ENCODE results near the gene SMG6.

Gene SMG6

DNA sequence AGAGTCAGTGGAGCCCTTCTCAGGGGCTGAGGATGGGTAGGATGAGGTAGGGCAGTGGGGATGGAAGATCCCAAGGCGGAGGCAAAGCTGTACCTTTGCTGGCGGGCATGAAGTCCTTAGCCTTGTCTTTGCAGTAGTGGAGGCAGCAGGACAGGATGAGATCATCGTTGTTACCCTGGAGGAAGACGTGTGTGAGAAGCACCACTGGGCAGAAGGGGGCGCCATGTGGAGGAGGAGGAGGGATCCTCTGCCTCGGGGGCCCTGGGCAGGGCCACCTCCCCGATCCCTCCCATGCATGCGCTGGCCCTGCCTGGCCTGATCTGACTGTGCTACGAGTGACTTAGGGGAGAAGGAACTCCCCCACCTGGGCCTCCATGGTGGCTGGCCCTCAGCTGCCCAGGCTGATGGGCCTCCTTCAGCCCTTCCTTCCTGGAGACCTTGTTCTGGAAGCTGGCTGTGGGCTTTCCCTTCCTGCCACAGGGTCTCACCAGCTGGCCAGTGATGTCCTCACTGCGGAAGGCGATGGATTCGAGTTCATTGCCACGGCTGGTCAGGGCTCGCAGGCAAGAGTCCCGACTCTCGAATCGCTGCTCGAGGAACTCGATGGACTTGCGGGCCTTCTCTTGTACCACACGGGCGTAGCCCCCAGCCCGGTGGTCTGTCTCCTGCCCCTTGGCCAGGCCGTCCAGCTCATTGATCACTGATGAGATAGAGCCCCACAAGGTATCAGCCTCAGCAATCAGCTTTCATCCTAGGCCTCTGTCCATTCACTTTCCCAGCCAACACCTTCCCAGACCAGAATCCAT, 238.4 kb downstream of the SMG6 start:
- in situ Hi-C loops (cut with HindIII; ENCODE audit: low sequenced_read_pairs): no loop called here

DNA sequence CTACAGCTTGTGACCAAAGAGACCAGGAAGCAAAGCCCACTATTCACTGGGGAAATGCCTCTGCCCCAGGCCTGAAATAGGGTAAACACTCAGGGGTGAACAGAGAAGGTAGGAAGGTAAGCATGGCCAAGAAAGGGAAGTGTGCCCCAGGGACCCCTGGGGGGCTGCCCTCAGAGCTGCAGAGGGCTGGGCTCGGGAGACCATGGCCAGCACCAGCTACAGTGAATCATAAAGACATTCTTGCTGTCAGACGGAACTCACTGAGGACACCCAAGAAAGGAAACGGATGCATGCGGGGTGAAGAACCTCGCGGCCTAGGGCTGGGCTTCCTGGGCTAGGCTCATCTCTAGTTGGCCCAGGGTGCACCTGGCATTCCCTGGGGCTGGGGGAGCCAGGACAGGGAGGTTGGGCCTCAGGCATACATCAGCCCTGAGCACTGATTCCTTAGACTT, 239.0 kb downstream of the SMG6 start:
- in situ Hi-C loops (cut with HindIII; ENCODE audit: low sequenced_read_pairs): no loop called here

- in situ Hi-C loops (cut with HindIII; ENCODE audit: low sequenced_read_pairs): no loop called here
Observed at GRCh38 chr17:2064147-2064489, 239.5 kb downstream of the SMG6 start.

DNA sequence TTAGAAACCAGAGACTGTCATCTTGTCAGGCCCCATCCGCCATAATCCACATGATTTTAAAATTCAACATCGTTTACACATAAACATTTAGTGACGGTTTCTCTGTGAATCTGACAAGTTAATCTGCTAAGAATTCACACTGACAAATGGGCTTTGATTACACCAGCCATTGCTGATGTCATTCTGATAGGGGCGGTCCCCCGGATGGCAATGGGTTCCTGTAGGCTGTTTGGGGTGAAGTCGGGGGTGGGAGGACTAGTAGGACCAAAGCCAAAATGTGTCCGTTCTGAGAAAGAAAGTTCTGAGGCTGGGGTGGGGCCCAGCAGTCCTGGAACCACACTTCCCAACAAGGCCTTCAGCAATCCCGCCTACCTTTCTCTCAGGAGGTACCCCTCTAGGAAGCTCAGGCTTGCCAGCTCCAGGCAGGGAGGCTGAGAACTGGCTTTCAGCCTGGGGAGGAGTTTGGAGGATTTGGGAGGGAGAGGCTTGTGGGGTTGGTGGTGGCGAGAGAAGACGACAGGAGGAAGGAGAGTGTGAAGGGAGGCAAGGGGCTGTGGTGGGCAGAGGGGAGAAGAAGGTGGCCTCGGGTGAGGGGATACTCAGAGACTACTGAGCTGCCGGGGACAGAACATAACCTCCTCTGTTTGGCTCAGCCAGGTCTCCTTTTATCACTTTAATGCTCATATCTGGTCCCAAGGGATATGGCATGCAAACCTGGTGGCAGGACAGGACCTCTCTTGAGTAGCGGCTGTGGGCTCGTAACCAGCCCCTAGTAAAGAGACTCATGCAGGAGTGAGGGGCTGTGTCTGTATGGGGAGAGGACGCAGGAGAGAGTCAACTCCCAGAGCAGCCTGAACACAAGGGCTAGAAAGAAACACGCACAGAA, 240.1 kb downstream of the SMG6 start:
- in situ Hi-C loops (cut with HindIII; ENCODE audit: low sequenced_read_pairs): no loop called here

DNA sequence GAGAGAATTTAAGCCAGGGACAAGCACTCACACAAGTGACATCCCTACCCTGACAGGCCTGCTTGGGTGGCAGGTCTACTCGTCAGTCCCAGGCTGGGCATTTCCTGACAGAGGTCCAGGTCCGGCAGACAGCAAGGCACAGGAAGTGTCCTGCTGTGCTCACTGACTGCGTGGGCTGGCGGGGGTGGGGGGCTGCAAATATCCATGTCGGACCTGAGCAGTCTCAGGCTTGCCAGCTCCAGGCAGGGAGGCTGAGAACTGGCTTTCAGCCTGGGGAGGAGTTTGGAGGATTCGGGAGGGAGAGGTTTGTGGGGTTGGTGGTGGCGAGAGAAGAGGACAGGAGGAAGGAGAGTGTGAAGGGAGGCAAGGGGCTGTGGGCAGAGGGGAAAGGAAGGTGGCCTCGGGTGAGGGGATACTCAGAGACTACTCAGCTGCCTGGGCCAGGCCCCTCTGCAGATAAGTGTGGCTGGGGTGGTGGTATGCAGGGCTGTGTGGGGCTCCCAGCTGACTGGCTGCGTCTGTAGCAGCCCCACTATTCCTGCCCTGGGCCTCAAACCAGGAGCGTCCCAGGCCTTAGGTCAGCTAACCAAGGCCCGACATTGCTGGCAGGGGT, 240.9 kb downstream of the SMG6 start:
- in situ Hi-C loops (cut with HindIII; ENCODE audit: low sequenced_read_pairs): no loop called here

DNA sequence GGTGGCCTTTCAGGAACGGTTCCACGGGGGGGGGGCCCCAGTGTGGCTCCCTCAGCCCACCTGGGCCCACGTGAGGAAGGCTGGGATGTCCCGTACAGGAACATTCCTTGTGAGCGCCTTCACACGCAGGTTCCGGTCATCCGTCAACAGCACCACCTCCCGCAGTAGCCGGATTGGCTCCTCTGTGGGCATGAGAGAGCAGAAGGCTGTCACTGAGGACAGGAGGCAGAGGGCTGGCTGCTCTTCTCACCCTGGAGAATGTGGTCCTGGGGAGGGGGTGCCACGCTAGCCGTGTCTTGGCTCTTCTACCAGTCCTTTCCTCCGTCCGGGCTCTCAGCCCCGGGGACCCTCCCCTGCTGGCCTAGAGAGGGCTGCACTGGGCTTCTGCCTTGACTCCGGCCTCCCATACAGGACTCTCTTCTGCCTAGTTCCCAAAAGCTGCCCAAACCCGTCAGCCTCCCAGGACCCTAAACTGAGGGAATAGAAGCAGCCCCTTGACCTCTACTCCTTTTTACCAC, 242.1 kb downstream of the SMG6 start:
- in situ Hi-C loops (cut with HindIII; ENCODE audit: low sequenced_read_pairs): no loop called here

DNA sequence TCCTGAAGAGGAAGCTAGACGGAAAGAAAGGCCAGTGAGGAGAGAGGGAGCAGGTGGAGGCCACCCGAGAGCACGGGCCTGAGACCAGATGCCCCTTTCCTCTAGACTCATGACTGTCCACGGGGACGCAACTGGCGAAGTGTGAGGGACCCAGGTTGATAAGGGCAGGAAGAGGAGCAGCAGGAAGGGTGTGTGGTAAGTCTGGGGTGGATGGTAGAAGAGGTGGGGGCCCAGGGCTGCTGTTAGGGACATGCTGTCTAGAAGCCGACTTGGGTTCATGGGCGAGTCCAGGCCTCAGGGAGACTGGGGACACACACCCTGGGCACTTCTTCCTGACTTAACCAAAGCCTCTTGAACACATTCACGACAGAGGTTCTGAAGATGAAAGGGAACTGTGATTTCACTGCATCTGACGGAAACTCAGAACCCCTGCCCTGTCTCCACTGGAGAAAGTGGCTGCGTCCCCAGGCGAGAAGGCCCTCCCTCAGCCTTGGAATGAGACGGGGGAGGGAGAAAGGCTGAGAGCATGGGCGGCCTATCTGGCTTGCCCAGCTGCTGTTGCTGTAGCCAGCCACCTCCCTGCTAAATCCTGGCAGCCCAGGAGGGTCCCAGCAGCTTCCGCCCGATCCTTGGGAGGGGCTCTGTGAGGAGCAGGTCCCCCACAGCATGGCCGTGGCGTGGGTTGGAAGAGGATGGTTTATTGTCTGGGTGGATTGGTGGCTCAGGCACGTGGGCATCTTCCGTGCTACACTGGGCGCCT, 242.7 kb downstream of the SMG6 start:
- in situ Hi-C loops (cut with HindIII; ENCODE audit: low sequenced_read_pairs): no loop called here

GRCh38 chr17:2060385-2060658, 243.3 kb downstream of the SMG6 start:
- in situ Hi-C loops (cut with HindIII; ENCODE audit: low sequenced_read_pairs): no loop called here

DNA sequence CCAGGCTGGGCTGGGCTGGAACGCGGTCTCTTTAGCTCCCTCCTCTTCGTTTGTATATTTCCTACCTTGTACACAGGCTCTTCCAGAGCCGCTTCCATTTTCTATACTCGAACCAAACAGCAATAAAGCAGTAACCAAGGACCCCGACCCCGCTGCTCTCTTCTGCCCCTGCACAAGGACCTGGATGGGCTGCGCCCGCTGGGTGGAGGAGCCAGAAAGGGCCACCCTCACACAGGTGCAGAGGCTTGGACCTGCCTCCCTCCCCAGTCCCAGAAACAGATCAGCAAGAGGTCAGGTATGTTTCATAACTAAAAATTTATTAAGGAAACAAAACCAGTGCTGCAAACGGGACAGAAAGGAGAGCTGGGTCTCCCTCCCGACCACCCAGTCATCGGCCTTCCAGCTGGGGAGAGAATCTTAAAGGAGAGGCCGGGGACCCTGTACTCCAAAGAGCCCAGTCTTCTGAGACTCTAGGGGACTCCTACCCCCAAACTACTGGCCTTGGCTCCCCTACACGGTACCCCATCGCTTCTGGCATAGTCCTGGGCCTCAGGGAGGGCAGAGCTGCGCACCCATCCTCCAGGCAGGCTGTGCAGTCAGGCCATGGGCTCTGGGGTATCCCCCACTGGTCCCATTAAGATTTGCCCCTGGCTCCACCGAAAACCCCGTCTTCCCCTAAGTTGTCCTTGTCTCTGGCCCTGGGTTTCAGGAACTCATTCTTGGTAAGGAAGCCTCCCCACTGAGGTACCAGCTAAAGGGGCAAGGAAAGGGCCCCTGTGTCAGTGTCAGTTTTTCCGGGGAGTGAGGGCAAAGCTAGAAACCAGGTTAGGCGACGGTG, 243.8 kb downstream of the SMG6 start:
- in situ Hi-C loops (cut with HindIII; ENCODE audit: low sequenced_read_pairs): no loop called here

GRCh38 chr17:2058586-2059546, 244.7 kb downstream of the SMG6 start:
- in situ Hi-C loops (cut with HindIII; ENCODE audit: low sequenced_read_pairs): no loop called here

DNA sequence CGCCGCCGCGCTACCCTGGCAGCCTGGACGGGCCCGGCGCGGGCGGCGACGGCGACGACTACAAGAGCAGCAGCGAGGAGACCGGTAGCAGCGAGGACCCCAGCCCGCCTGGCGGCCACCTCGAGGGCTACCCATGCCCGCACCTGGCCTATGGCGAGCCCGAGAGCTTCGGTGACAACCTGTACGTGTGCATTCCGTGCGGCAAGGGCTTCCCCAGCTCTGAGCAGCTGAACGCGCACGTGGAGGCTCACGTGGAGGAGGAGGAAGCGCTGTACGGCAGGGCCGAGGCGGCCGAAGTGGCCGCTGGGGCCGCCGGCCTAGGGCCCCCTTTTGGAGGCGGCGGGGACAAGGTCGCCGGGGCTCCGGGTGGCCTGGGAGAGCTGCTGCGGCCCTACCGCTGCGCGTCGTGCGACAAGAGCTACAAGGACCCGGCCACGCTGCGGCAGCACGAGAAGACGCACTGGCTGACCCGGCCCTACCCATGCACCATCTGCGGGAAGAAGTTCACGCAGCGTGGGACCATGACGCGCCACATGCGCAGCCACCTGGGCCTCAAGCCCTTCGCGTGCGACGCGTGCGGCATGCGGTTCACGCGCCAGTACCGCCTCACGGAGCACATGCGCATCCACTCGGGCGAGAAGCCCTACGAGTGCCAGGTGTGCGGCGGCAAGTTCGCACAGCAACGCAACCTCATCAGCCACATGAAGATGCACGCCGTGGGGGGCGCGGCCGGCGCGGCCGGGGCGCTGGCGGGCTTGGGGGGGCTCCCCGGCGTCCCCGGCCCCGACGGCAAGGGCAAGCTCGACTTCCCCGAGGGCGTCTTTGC, 245.6 kb downstream of the SMG6 start:
- in situ Hi-C loops (cut with HindIII; ENCODE audit: low sequenced_read_pairs): no loop called here

- in situ Hi-C loops (cut with HindIII; ENCODE audit: low sequenced_read_pairs): no loop called here
Observed at GRCh38 chr17:2057175-2057759, 246.3 kb downstream of the SMG6 start.

DNA sequence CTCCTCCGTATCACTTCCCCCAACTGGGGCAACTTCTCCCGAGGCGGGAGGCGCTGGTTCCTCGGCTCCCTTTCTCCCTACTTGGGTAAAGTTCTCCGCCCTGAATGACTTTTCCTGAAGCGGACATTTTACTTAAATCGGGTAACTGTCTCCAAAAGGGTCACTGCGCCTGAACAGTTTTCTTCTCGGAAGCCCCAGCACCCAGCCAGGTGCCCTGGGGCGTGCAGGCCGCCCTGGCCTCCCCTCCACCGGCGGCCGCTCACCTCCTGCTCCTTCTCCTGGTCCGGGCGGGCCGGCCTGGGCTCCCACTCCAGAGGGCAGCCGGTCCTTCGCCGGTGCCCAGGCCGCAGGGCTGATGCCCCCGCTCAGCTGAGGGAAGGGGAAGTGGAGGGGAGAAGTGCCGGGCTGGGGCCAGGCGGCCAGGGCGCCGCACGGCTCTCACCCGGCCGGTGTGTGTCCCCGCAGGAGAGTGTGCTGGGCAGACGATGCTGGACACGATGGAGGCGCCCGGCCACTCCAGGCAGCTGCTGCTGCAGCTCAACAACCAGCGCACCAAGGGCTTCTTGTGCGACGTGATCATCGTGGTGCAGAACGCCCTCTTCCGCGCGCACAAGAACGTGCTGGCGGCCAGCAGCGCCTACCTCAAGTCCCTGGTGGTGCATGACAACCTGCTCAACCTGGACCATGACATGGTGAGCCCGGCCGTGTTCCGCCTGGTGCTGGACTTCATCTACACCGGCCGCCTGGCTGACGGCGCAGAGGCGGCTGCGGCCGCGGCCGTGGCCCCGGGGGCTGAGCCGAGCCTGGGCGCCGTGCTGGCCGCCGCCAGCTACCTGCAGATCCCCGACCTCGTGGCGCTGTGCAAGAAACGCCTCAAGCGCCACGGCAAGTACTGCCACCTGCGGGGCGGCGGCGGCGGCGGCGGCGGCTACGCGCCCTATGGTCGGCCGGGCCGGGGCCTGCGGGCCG, 247.1 kb downstream of the SMG6 start:
- in situ Hi-C loops (cut with HindIII; ENCODE audit: low sequenced_read_pairs): no loop called here

GRCh38 chr17:2055292-2056205, 248.0 kb downstream of the SMG6 start:
- in situ Hi-C loops (cut with HindIII; ENCODE audit: low sequenced_read_pairs): no loop called here

DNA sequence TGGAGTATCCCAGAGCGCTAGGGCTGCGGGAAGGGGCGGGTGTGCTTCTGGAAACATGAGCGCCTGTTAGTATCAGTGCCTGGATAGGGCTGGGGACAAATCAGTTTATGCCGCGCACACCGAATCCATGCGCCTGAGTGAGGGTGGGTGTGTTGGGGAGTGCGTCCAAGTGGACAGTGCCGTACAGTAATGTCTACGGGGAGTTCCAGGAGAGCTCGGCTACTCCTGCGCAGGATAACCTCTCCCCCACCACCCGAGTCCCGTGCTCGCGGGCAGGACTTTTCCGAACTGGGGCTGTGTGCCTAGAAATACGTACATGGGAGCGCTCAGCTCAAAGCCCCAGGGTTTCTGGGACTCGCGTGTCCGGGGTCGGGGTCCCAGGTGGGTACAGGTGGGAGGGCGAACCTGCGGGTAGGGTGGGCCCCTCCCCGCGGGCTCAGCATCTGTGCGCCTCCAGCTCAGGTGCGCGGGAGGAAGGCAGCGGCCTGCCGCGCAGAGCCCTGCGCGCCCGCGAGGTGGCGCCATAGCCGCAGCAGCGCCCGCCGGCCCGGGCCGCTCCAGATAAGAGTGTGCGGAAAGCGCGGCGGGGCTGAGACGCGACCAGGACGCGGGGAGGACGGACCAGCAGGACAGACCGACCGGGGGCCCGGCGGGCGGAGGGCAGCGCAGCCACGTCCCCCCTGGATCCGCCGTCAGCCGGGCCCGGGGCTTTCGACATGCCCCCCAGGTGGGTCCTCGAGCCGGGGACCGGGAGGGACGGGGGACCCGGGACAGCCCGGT, 248.9 kb downstream of the SMG6 start, which contains the start of gene HIC1:
HIC1 (plus strand) TSS at position 592 of the 780 bp plus-strand sequence. CDS start 1,588 bp downstream, outside the sequence.
- in situ Hi-C loops (cut with HindIII; ENCODE audit: low sequenced_read_pairs): no loop called here

All from DLD1 (cell line).